HCT116 (cell line): ENCODE measurements around the gene LCMT1. TPM values are rescaled to one million over a fixed set of nuclear protein-coding genes. Genes with fewer than 3 reads are reported as not detected.

Experiments
- ATAC-seq: fragments of 200-7000 bp; cut with Tn5 transposase; 2 replicates; pipeline ENCODE4 v1.9.1; 2020; ENCODE audit warnings: mild to moderate bottlenecking, moderate library complexity
- BruUV-seq: library from RNA; stranded (reverse); fragments of 400-500 nt; replicated peaks from 2 replicates; lab custom pipeline; 2021; lab: Mats Ljungman, UMichigan
- CTCF ChIA-PET: fragments of 300-600 bp; sonication (Branson Sonifier 250); formaldehyde crosslinking; loops from one replicate; lab custom pipeline; 2021; ENCODE audit warnings: antibody characterized with exemption; lab: Charles Lee
- POLR2A ChIA-PET: fragments of 300-600, 350-600 bp; sonication (Branson Sonifier 250); formaldehyde crosslinking; loops from one replicate; lab custom pipeline; 2021; ENCODE audit warnings: antibody characterized with exemption; lab: Charles Lee
- RAD21 ChIA-PET, 2 experiments: fragments of 300-600 bp; sonication (Branson Sonifier 250); formaldehyde crosslinking; loops; one replicate each; lab custom pipeline; 2023; ENCODE audit warnings: low total read pairs in 2 of 2; ENCODE audit not compliant: uncharacterized antibody in 2 of 2, unreplicated experiment in 2 of 2, low non-redundant PET in 1 of 2; lab: Charles Lee
- DNase-seq: peaks from one replicate; pipeline ENCODE4 v3.0.0-alpha.2; 2010; ENCODE audit warnings: low read depth, low spot score
- H2AFZ ChIP-seq: fragments of 200-600 bp; shearing (Covaris generic), sonication (generic); 2 replicates; pipeline ENCODE4 v1.6.1; 2017; ENCODE audit warnings: low read depth, mixed run types, mixed read lengths, antibody characterized with exemption, low read length; ENCODE audit not compliant: poor library complexity, severe bottlenecking
- H3K27ac ChIP-seq: 2 replicates; pipeline ENCODE4 v1.5.1; 2012; ENCODE audit warnings: low read depth, low read length
- H3K27me3 ChIP-seq: fragments of 200-600 bp; sonication (generic); 2 replicates; pipeline ENCODE4 v1.6.1; 2016; ENCODE audit warnings: mixed run types, low read length, mixed read lengths; ENCODE audit not compliant: insufficient read depth
- H3K36me3 ChIP-seq, 2 experiments: fragments of 200-500 bp in 1 of 2; fragments of 200-600 bp in 1 of 2; sonication (Bioruptor generic) in 1 of 2; sonication (generic) in 1 of 2; 2 replicates each; pipeline versions ENCODE4 v1.5.1 to v1.6.1; 2014 to 2016; ENCODE audit warnings: low read length in 2 of 2, inconsistent platforms in 1 of 2, mixed read lengths in 1 of 2, mixed run types in 1 of 2; ENCODE audit not compliant: insufficient read depth in 2 of 2, control insufficient read depth in 1 of 2
- H3K4me1 ChIP-seq, 2 experiments: fragments of 200-600 bp in 1 of 2; sonication (generic) in 1 of 2; 2 replicates each; pipeline versions ENCODE4 v1.5.1 to v1.6.1; 2012 to 2017; ENCODE audit warnings: low read length in 2 of 2, inconsistent platforms in 1 of 2, mild to moderate bottlenecking in 1 of 2, mixed read lengths in 1 of 2, mixed run types in 1 of 2, moderate library complexity in 1 of 2; ENCODE audit not compliant: insufficient read depth in 2 of 2, control insufficient read depth in 1 of 2
- H3K4me2 ChIP-seq: fragments of 200-600 bp; sonication (generic); 2 replicates; pipeline ENCODE4 v1.6.1; 2017; ENCODE audit warnings: mixed run types, low read length, mixed read lengths
- H3K4me3 ChIP-seq, 2 experiments: fragments of 200-600 bp in 1 of 2; sonication (generic) in 1 of 2; replicated peaks in 1 of 2; 2 replicates each; pipeline ENCODE4 v1.5.1; 2011 to 2016; ENCODE audit warnings: low read length in 2 of 2, control low read depth in 1 of 2, low read depth in 1 of 2, mild to moderate bottlenecking in 1 of 2, mixed read lengths in 1 of 2, mixed run types in 1 of 2
- H3K79me2 ChIP-seq: fragments of 200-600 bp; sonication (generic); 2 replicates; pipeline ENCODE4 v1.6.1; 2017; ENCODE audit warnings: mild to moderate bottlenecking, mixed run types, low read length, moderate library complexity, mixed read lengths; ENCODE audit not compliant: insufficient read depth
- H3K9ac ChIP-seq: fragments of 200-600 bp; sonication (generic); 2 replicates; pipeline ENCODE4 v1.6.1; 2016; ENCODE audit warnings: low read length, mixed read lengths
- H3K9me2 ChIP-seq: fragments of 200-600 bp; sonication (generic), shearing (Covaris generic); 2 replicates; pipeline ENCODE4 v1.6.1; 2017; ENCODE audit warnings: mixed run types, mild to moderate bottlenecking, moderate library complexity; ENCODE audit not compliant: insufficient read depth
- H3K9me3 ChIP-seq, 2 experiments: fragments of 200-500 bp in 1 of 2; fragments of 200-600 bp in 1 of 2; sonication (Bioruptor generic) in 1 of 2; sonication (generic) in 1 of 2; 2 replicates each; pipeline ENCODE4 v1.6.1; 2014 to 2017; ENCODE audit warnings: low read length in 2 of 2, mixed read lengths in 2 of 2, inconsistent platforms in 1 of 2, low read depth in 1 of 2, mild to moderate bottlenecking in 1 of 2, mixed run types in 1 of 2, moderate library complexity in 1 of 2; ENCODE audit not compliant: control insufficient read depth in 1 of 2, insufficient read depth in 1 of 2
- H4K20me1 ChIP-seq: fragments of 200-600 bp; sonication (generic), shearing (Covaris generic); 2 replicates; pipeline ENCODE4 v1.6.1; 2017; ENCODE audit warnings: mixed run types, mild to moderate bottlenecking, moderate library complexity; ENCODE audit not compliant: insufficient read depth
- ATF3 ChIP-seq: IDR thresholded peaks from 2 replicates; pipeline ENCODE4 v1.6.1; 2012
- CBX3 ChIP-seq: IDR thresholded peaks from 2 replicates; pipeline ENCODE4 v1.6.1; 2012; ENCODE audit warnings: low read depth
- EGR1 ChIP-seq: IDR thresholded peaks from 2 replicates; pipeline ENCODE4 v1.6.1; 2012; ENCODE audit warnings: low read depth
- EZH2 ChIP-seq: fragments of 200-600 bp; sonication (generic); IDR thresholded peaks from 2 replicates; pipeline ENCODE4 v1.6.1; 2017; ENCODE audit warnings: antibody characterized with exemption, mixed run types
- POLR2AphosphoS5 ChIP-seq: IDR thresholded peaks from 2 replicates; pipeline ENCODE4 v1.6.1; 2011; ENCODE audit warnings: mild to moderate bottlenecking, low read depth, low read length, moderate library complexity
- RAD21 ChIP-seq: IDR thresholded peaks from 2 replicates; pipeline ENCODE4 v1.6.1; 2012; ENCODE audit warnings: low read depth, mild to moderate bottlenecking
- SIN3A ChIP-seq: IDR thresholded peaks from 2 replicates; pipeline ENCODE4 v1.6.1; 2012; ENCODE audit warnings: low read depth
- SP1 ChIP-seq: IDR thresholded peaks from 2 replicates; pipeline ENCODE4 v1.6.1; 2012; ENCODE audit warnings: low read depth
- SRF ChIP-seq: IDR thresholded peaks from 2 replicates; pipeline ENCODE4 v1.6.1; 2012; ENCODE audit warnings: low read depth
- TCF7L2 ChIP-seq: IDR thresholded peaks from 2 replicates; pipeline ENCODE4 v1.7.0; 2011; ENCODE audit warnings: borderline replicate concordance, inconsistent platforms; ENCODE audit not compliant: insufficient read depth, insufficient read length; ENCODE audit errors: extremely low read depth
- ZFX ChIP-seq: fragments of 450-650 bp; IDR thresholded peaks from 2 replicates; pipeline ENCODE4 v1.6.1; 2017
- intact Hi-C: fragments of 100-400 bp; cut with micrococcal nuclease; formaldehyde crosslinking; loops from 2 replicates; pipeline ENCODE4 v1.10.0; 2022
- total RNA-seq: library from RNA; stranded (reverse); gene quantifications from one replicate; pipeline ENCODE4 v1.2.1, GENCODE V29; 2021; ENCODE audit not compliant: unreplicated experiment
- TF ChIP-seq, protein P1 (sequence below): IDR thresholded peaks from 2 replicates; pipeline ENCODE4 v1.6.1; 2012
- TF ChIP-seq, protein P2 (sequence below), 3 experiments: fragments of 200-600 bp in 1 of 3; sonication (generic) in 1 of 3; IDR thresholded peaks in 2 of 3; conservative IDR thresholded peaks in 1 of 3; 2 replicates each; pipeline ENCODE4 v1.5.1; 2012 to 2017; ENCODE audit warnings: low read depth in 2 of 3, low read length in 2 of 3, antibody characterized with exemption in 1 of 3, borderline replicate concordance in 1 of 3, control low read depth in 1 of 3, mild to moderate bottlenecking in 1 of 3, mixed read lengths in 1 of 3, mixed run types in 1 of 3, moderate library complexity in 1 of 3; ENCODE audit not compliant: insufficient read depth in 1 of 3

Gene LCMT1
- total RNA-seq, 1 experiment from 2014 or later, result 52.4 TPM

- Histone ChIP-seq H3K36me3 (no peaks in the 10 kb centered on the region), H3K9ac (no peak overlapping the region), H3K9me2 (no peaks in the 10 kb centered on the region), H3K4me1 (no peaks in the 10 kb centered on the region), H3K27ac (no peak overlapping the region), H3K9me3 (no peaks in the 10 kb centered on the region), H3K4me2 (no peak overlapping the region), H3K27me3 (peaks cover 3% of the 10 kb centered on the region; the same call in 1 of the 2 replicates), H3K79me2 (no peaks in the 10 kb centered on the region), H2AFZ (no peak overlapping the region), H4K20me1 (no peaks in the 10 kb centered on the region), H3K4me3 (no peak overlapping the region)
- ChIA-PET POLR2A (no interaction called here), RAD21 (no interaction called here), CTCF (no interaction called here)
- DNase-seq (no peak), ATAC-seq (no peak)
- intact Hi-C loops, result no loop called here
- BruUV-seq, result no TSS peak
- no peak for TF ChIP-seq SP1
- TF ChIP-seq ATF3, result no peak
These were observed 11.0 kb upstream of the LCMT1 start for GRCh38 chr16:25100511-25100910.

DNA sequence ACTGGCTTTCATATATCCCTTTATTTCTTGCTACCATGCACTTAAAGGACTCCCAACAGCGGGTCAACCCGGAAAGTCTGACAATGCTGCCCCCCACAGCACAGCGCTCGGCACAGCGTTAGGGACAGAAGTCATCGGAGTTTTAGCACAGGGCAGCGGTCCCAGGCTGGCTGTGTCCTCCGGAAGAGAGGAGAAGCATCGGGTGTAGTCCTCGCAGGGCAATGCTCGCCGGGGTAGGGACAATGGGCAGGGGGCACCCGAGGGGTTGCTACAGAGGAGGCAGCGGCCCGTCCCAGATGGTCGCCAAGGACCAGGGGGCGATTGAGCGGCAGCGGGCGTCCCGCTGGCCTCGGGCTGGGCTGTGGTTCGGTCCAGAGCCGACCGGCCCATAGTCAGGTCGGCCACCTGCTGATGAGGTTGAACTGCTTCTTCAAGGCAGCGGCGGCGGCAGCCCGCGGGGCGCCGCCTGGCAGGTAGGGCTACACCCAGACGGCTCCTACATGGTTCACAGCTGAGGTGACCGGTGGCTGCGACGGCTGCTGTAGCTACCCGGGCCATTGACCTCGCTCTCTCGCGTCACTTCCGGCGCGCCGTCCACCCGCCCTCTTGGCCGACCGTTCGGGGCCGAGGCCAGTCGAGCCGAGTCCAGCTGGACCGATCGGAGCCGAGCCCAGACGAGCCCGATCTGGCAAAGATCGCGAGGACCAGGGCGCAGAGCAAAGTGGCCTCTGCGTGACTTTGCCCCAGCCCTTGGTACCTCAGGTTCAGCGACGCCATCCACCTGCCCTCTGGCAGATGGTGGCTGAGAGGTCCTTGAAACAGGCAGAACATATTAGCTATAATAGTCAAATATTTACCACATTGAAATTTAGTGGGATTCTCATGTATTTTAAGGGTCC is 4.7 kb upstream of the LCMT1 start:
- H3K4me3 ChIP-seq, result peak overlapping the region; percentile 92
- H3K36me3 ChIP-seq, result no peaks in the 10 kb centered on the region
- peak; percentile 63 for TF ChIP-seq SP1
- peak; percentile 53 for TF ChIP-seq ZFX
- TF ChIP-seq RAD21, result peak; percentile 81
- peak; percentile 71 for TF ChIP-seq SIN3A
- TF ChIP-seq POLR2AphosphoS5, result peak; percentile 89
- no peak for TF ChIP-seq ATF3
- TF ChIP-seq TCF7L2, result no peak
- no peak for TF ChIP-seq EGR1
- TF ChIP-seq, protein P1, sequence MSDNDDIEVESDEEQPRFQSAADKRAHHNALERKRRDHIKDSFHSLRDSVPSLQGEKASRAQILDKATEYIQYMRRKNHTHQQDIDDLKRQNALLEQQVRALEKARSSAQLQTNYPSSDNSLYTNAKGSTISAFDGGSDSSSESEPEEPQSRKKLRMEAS, result peak; percentile 81
- peak; percentile 91 for TF ChIP-seq SRF
- TF ChIP-seq CBX3, result peak; percentile 42; the same call in 1 of the 2 replicates
- TF ChIP-seq EZH2, result no peak
- TF ChIP-seq, protein P2, sequence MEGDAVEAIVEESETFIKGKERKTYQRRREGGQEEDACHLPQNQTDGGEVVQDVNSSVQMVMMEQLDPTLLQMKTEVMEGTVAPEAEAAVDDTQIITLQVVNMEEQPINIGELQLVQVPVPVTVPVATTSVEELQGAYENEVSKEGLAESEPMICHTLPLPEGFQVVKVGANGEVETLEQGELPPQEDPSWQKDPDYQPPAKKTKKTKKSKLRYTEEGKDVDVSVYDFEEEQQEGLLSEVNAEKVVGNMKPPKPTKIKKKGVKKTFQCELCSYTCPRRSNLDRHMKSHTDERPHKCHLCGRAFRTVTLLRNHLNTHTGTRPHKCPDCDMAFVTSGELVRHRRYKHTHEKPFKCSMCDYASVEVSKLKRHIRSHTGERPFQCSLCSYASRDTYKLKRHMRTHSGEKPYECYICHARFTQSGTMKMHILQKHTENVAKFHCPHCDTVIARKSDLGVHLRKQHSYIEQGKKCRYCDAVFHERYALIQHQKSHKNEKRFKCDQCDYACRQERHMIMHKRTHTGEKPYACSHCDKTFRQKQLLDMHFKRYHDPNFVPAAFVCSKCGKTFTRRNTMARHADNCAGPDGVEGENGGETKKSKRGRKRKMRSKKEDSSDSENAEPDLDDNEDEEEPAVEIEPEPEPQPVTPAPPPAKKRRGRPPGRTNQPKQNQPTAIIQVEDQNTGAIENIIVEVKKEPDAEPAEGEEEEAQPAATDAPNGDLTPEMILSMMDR (IDR thresholded peaks at IDR 0.05 in 2 of 3, conservative IDR thresholded peaks at IDR 0.05 in 1 of 3; ENCODE audit: borderline replicate concordance in 1 of 3, insufficient read depth in 1 of 3, low read depth in 2 of 3, low read length in 2 of 3), result peak; percentile 47 to 70 (median 57); a peak in 5 of 6 replicates

More for the DNA sequence above, 4.7 kb upstream of the LCMT1 start:
- H3K4me2 ChIP-seq, result peak overlapping the region; percentile 94
- no peaks in the 10 kb centered on the region for H3K27me3 ChIP-seq
- intact Hi-C loops, result loop anchor here (2.0 to 5.0 kb wide), 4 partner anchors 52 to 590 kb away; no protein-coding TSS in a partner anchor
- H3K79me2 ChIP-seq, result peaks cover 12% of the 10 kb centered on the region
- peak; percentile 78 for ATAC-seq
- H3K9ac ChIP-seq, result peak overlapping the region; percentile 88
- peak; percentile 79 for DNase-seq
- no peaks in the 10 kb centered on the region for H4K20me1 ChIP-seq
- TSS peak; percentile 43 for BruUV-seq
- POLR2A ChIA-PET, result interaction anchor here (0.7 to 1.5 kb wide), 2 partner anchors 58 to 119 kb away, joined by 4 to 5 read pairs; no protein-coding TSS in a partner anchor
- CTCF ChIA-PET, result interaction anchor here (1.0 to 1.7 kb wide), 3 partner anchors 119 to 272 kb away, joined by 3 to 13 read pairs (median 4); no protein-coding TSS in a partner anchor
- peak overlapping the region; percentile 77 for H3K27ac ChIP-seq
- peaks cover 32 to 46% of the 10 kb centered on the region in 2 experiments for H3K4me1 ChIP-seq
- RAD21 ChIA-PET, result interaction anchor here in 1 of 2 experiments (1.5 kb wide), 1 partner anchor 273 kb away, joined by 3 read pairs; no protein-coding TSS in a partner anchor
- H3K9me2 ChIP-seq, result no peaks in the 10 kb centered on the region
- H2AFZ ChIP-seq, result peak overlapping the region; percentile 60
- H3K9me3 ChIP-seq, result no peaks in the 10 kb centered on the region
